Hepatocyte (in vitro differentiated cells): Measurements from ENCODE around the gene MAP2.

Source experiments
- CTCF ChIP-seq: fragments of 200-600 bp; sonication (generic); IDR thresholded peaks from 2 replicates; pipeline ENCODE4 v1.5.1; 2016; ENCODE audit warnings: antibody characterized with exemption, mild to moderate bottlenecking; ENCODE audit not compliant: poor library complexity
- EZH2 ChIP-seq: fragments of 200-600 bp; sonication (generic); IDR thresholded peaks from 2 replicates; pipeline ENCODE4 v1.6.1; 2016; ENCODE audit warnings: antibody characterized with exemption, mild to moderate bottlenecking, borderline replicate concordance
- EZH2phosphoT487 ChIP-seq: fragments of 200-600 bp; sonication (generic); IDR thresholded peaks from one replicate; pipeline ENCODE4 v1.6.1; 2018; ENCODE audit warnings: antibody characterized with exemption, mild to moderate bottlenecking, low read depth, moderate library complexity; ENCODE audit not compliant: unreplicated experiment, severe bottlenecking

DNA sequence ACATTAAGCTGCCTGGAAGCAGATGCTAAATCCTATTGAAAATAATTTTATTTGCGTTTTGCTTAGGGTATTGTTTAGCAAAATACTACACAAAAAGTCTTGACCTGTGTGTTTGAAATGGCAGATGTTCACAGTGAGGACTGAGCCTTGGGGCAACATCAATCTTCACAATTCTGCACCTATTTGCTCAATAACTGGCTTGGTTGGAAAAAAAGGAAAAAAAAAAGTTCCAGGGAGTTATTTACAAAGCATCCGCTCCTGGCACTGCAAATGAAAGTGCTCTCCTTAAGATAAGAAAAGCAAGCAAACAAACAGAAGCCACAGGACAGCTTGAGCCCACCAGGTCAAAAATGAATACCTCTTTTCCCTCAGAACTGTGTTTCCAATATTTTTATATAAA, 77.7 kb downstream of the MAP2 start:
- TF ChIP-seq CTCF: no peak
- TF ChIP-seq EZH2: no peak
- no peak for TF ChIP-seq EZH2phosphoT487
